T-helper 1 cell treated with Interleukin-12 subunit alpha and Interleukin-12 subunit beta and Interleukin-4 antibody, amounts not matched to agents 30 μg/mL and 1 μg/mL, for 36 hours (primary cell): ENCODE data around the gene ISCU.

ENCODE experiments used
- H3K27ac Mint-ChIP-seq: one replicate; pipeline ENCODE4 v1.8.0; 2021; ENCODE audit warnings: mild to moderate bottlenecking, mixed read lengths
- H3K27me3 Mint-ChIP-seq: one replicate; pipeline ENCODE4 v1.8.0; 2021; ENCODE audit warnings: low read depth, mixed read lengths
- H3K36me3 Mint-ChIP-seq: one replicate; pipeline ENCODE4 v1.8.0; 2021; ENCODE audit warnings: low read depth, mixed read lengths
- H3K4me1 Mint-ChIP-seq: one replicate; pipeline ENCODE4 v1.8.0; 2021; ENCODE audit warnings: low read depth, mixed read lengths
- H3K4me3 Mint-ChIP-seq: one replicate; pipeline ENCODE4 v1.8.0; 2021; ENCODE audit warnings: mild to moderate bottlenecking, moderate library complexity, mixed read lengths
- H3K9me3 Mint-ChIP-seq: one replicate; pipeline ENCODE4 v1.8.0; 2021; ENCODE audit warnings: mixed read lengths

ISCU gene

DNA sequence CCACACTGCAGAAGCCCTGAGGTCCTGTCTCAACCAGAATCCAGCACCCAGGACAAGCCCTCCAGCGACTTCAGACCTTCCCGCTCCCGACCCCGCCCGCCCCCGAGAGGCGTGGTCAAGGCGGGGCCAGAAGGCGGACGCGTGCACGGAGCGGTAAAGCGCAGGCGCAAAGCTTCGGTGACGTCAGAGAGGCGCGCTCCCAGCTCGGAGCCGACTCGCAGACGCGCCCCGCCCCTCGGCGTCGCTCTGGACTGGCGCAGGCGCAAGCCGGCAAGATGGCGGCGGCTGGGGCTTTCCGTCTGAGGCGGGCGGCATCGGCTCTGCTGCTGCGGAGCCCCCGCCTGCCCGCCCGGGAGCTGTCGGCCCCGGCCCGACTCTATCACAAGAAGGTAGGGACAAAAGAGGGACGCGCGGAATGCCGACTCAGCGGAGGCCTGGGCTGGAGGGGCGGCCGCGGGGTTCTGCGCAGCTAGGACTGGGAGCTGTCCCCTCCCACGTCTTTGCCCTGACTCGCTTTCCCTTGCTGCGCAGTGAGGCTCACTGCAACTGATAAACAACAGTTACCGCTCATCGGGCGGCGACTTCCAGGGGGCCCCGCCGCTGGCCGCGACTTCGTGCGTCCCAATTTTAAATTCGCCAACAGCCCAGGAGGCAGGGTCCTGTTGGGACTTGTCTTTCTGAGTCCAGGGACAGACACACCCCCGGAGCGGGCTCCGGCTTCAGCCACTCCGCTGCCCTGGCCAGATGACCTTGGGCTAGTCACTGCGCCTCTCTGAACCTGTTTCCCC is at the start of gene ISCU:
ISCU (plus strand) TSS at position 249 of the 788 bp plus-strand sequence; CDS start at position 276, 27 bp downstream.
- Mint-ChIP-seq H3K36me3 (peaks cover 31% of the 10 kb centered on the region), H3K9me3 (no peaks in the 10 kb centered on the region), H3K4me3 (peak within 1 kb of the TSS; percentile 100), H3K4me1 (peaks cover 29% of the 10 kb centered on the region), H3K27ac (peak within 1 kb of the TSS; percentile 99), H3K27me3 (no peaks in the 10 kb centered on the region)

GRCh38 chr12:108514468-108514972 is 47.9 kb upstream of the ISCU start:
- Mint-ChIP-seq H3K4me1 (peaks cover 32% of the 10 kb centered on the region), H3K4me3 (peak overlapping the region; percentile 97), H3K27ac (peak overlapping the region; percentile 21), H3K9me3 (peaks cover under 1% of the 10 kb centered on the region), H3K36me3 (peaks cover 15% of the 10 kb centered on the region), H3K27me3 (no peaks in the 10 kb centered on the region)

DNA sequence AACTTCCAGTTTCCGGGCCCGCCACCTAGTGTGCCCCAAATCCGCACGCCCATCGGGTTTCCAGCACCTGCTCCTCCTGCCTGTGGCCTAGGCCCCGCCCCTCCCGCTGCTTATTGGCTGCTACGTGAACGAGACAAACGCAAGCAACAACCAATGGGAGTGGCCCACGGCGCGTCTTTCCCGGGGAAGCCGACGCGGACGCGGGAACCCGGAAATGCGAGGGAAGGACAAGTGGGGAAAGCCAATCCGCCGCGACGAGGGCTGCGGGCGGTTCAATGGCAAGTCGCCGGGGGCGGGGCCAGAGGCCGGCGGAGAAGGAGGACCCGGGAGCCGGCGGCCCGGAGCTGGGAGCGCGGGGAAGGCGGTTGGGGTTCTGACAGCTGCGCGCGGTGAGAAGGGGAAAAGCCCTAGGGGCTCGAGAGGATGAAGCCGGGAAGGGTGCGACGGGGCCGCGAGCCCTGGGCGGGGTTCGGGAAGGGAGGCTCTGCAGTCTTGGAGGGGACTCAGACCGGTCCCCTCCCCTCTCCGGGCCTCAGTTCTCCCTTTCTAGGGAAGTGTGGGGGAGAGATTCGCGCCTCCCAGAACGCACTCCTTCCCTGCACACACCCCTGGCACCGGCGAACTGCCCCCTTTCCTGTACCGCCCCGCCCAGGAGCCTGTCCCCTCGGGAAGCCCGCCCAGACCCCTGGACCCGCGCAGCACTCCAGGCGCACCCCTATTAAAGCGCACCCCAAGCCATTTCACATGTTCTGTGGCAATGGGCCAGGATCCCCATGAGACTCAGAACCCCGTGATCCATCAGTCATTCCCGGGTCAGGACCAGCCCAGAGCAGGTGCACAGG is 47.2 kb upstream of the ISCU start, which contains the start of gene FICD:
FICD (plus strand) TSS at position 305 of the 842 bp plus-strand sequence. CDS start 1,696 bp downstream, outside the sequence.
- Mint-ChIP-seq H3K27ac (peak within 1 kb of the TSS; percentile 92), H3K4me1 (peaks cover 32% of the 10 kb centered on the region), H3K4me3 (peak within 1 kb of the TSS; percentile 97), H3K27me3 (no peaks in the 10 kb centered on the region), H3K36me3 (peaks cover 17% of the 10 kb centered on the region), H3K9me3 (no peaks in the 10 kb centered on the region)

GRCh38 chr12:108515916-108516315 is 46.5 kb upstream of the ISCU start:
- Mint-ChIP-seq H3K36me3 (peaks cover 24% of the 10 kb centered on the region), H3K27me3 (no peaks in the 10 kb centered on the region), H3K4me3 (peak overlapping the region; percentile 97), H3K9me3 (no peaks in the 10 kb centered on the region), H3K4me1 (peaks cover 32% of the 10 kb centered on the region), H3K27ac (peak overlapping the region; percentile 92)

DNA sequence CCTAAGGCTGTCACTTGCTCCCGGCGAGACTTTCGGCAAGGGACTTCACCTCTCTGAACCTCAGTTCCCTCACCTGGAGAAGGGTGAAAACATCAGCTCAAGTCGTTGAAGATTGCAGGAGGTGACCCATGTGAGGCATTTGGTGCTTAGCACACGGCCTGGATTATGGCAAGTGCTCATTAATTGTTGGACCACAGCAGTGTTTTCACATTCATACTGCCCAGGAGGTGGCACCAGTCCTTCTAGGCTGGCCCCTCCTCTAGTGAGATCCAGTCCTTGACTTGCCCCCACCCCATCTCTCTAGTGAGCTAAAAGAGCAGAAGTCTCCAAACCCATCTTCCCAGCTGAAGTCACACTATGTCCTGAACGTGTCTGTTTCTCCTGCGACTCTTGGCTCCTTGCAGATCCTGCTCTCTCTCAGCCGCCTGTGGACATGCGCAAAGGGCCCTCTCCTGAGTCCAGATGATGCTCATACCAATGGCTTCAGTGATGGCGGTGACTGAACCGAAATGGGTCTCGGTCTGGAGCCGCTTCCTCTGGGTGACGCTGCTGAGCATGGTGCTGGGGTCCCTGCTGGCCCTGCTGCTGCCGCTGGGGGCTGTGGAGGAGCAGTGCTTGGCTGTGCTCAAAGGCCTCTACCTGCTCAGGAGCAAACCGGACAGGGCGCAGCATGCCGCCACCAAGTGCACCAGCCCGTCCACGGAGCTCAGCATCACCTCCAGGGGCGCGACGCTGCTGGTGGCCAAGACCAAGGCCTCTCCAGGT is 45.7 kb upstream of the ISCU start:
- H3K27ac Mint-ChIP-seq = peak overlapping the region; percentile 92
- H3K4me3 Mint-ChIP-seq = peak overlapping the region; percentile 97
- no peaks in the 10 kb centered on the region for H3K27me3 Mint-ChIP-seq
- no peaks in the 10 kb centered on the region for H3K9me3 Mint-ChIP-seq
- H3K4me1 Mint-ChIP-seq = peaks cover 29% of the 10 kb centered on the region
- peaks cover 28% of the 10 kb centered on the region for H3K36me3 Mint-ChIP-seq

- Mint-ChIP-seq H3K36me3 (peaks cover 34% of the 10 kb centered on the region), H3K9me3 (no peaks in the 10 kb centered on the region), H3K27me3 (no peaks in the 10 kb centered on the region), H3K4me3 (peak overlapping the region; percentile 28), H3K27ac (no peak overlapping the region), H3K4me1 (peaks cover 21% of the 10 kb centered on the region)
These were observed 44.9 kb upstream of the ISCU start for GRCh38 chr12:108517288-108518100.

DNA sequence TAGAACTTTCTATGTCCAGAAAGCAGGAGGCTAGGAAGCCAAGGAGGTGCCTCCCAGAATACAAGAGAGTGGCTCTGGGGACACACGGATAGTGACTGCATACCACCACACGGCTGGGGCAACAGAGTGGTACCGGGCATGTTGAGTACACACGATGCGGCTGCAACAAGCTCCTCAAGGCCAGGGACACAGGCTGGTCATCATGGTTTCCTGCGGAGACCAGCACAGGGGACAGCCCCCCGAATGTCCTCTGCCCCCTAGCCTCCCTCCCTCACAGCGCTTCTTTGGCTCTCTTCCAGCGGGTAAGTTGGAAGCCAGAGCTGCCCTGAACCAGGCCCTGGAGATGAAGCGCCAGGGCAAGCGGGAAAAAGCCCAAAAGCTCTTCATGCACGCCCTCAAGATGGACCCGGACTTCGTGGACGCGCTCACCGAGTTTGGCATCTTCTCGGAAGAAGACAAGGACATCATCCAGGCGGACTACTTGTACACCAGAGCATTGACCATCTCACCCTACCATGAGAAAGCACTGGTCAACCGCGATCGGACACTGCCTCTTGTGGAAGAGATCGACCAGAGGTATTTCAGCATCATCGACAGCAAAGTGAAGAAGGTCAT is 44.2 kb upstream of the ISCU start:
- no peak overlapping the region for H3K27ac Mint-ChIP-seq
- peaks cover 21% of the 10 kb centered on the region for H3K4me1 Mint-ChIP-seq
- H3K9me3 Mint-ChIP-seq = no peaks in the 10 kb centered on the region
- H3K27me3 Mint-ChIP-seq = no peaks in the 10 kb centered on the region
- H3K4me3 Mint-ChIP-seq = no peak overlapping the region
- H3K36me3 Mint-ChIP-seq = peaks cover 35% of the 10 kb centered on the region

- H3K27ac Mint-ChIP-seq = no peak overlapping the region
- H3K27me3 Mint-ChIP-seq = no peaks in the 10 kb centered on the region
- no peaks in the 10 kb centered on the region for H3K9me3 Mint-ChIP-seq
- peaks cover 39% of the 10 kb centered on the region for H3K36me3 Mint-ChIP-seq
- H3K4me3 Mint-ChIP-seq = no peak overlapping the region
- H3K4me1 Mint-ChIP-seq = peaks cover 21% of the 10 kb centered on the region
These were observed 43.5 kb upstream of the ISCU start for GRCh38 chr12:108518716-108519496.

DNA sequence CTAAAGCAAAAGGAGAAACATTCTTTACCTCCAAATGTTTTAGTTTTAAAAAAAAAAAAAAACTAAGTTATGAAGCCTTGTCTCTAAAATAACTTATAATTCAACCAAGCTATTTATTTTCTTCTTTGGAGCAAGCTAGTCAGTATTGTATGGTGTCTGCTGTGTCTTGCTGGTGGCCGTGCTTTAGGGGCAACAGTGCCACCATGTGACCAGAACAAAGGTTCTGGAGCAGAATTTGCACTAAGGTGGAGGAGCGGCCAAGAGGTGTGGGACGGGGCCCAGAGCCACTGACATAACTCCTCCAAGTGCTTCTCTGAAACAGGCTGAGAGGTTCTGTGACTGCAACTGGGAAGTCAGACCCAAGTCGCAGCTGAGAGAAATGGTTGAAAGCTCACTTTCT is 42.8 kb upstream of the ISCU start:
- peaks cover 43% of the 10 kb centered on the region for H3K36me3 Mint-ChIP-seq
- peaks cover 21% of the 10 kb centered on the region for H3K4me1 Mint-ChIP-seq
- no peaks in the 10 kb centered on the region for H3K27me3 Mint-ChIP-seq
- H3K4me3 Mint-ChIP-seq = no peak overlapping the region
- H3K27ac Mint-ChIP-seq = no peak overlapping the region
- H3K9me3 Mint-ChIP-seq = no peaks in the 10 kb centered on the region

DNA sequence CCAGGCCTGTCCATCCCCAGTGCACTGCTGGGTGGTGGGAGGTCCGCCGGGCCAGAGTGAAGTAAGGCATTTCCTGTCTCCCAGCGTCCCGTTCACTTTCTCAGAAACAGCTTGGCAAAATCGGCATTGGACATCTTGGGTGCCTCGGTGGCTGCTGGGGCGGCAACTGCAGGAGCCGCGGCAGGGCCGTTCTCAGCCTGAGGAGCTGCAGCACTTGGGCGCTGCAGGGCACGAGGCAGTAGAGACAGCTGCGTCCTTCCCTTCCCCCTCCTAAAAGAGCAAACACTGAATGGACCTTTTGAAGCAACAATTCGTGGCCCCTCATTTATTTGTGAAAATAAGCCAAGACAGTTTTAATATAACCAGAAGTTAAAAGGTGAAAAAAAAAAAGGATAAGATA is 39.0 kb upstream of the ISCU start:
- Mint-ChIP-seq H3K4me3 (no peak overlapping the region), H3K27ac (no peak overlapping the region), H3K36me3 (peaks cover 56% of the 10 kb centered on the region)

DNA sequence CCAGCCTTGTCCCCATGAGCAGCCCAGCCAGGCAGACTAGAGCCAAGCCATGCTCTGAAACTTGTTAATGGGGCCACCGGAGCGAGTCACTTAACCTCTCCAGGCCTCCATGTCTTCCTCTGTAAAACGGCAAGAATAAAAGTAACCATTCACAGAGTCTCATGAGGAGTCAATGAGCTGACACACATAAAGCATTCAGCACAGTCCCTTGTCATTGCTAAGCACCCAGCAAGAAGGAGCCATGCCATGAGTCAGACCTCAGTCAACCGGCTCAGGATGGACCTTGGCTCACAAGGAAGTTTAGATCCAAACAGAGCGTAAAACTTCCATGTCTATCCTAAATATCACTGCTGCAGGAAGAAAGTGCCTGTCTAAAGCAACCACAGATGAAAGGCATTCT is 36.7 kb upstream of the ISCU start:
- no peaks in the 10 kb centered on the region for H3K9me3 Mint-ChIP-seq
- peaks cover 58% of the 10 kb centered on the region for H3K36me3 Mint-ChIP-seq
- H3K4me3 Mint-ChIP-seq = no peak overlapping the region
- H3K4me1 Mint-ChIP-seq = peaks cover 13% of the 10 kb centered on the region
- no peak overlapping the region for H3K27ac Mint-ChIP-seq
- no peaks in the 10 kb centered on the region for H3K27me3 Mint-ChIP-seq

More for the DNA sequence above, 39.0 kb upstream of the ISCU start:
- H3K9me3 Mint-ChIP-seq = no peaks in the 10 kb centered on the region
- peaks cover 12% of the 10 kb centered on the region for H3K4me1 Mint-ChIP-seq
- H3K27me3 Mint-ChIP-seq = no peaks in the 10 kb centered on the region

GRCh38 chr12:108526482-108527165 is 35.8 kb upstream of the ISCU start:
- H3K4me1 Mint-ChIP-seq = peaks cover 13% of the 10 kb centered on the region
- H3K4me3 Mint-ChIP-seq = no peak overlapping the region
- H3K27ac Mint-ChIP-seq = peak overlapping the region; percentile 73
- H3K27me3 Mint-ChIP-seq = no peaks in the 10 kb centered on the region
- H3K36me3 Mint-ChIP-seq = peaks cover 55% of the 10 kb centered on the region
- no peaks in the 10 kb centered on the region for H3K9me3 Mint-ChIP-seq
